HepG2 (cell line): ENCODE results near the gene TMOD3. TPM values are rescaled to one million over a fixed set of nuclear protein-coding genes. Genes with fewer than 3 reads are reported as not detected.

Experiments
- ATAC-seq: fragments of 200-7000 bp; cut with Tn5 transposase; 3 replicates; pipeline ENCODE4 v1.9.1; 2020; ENCODE audit warnings: mild to moderate bottlenecking, moderate library complexity
- BruUV-seq: library from RNA; stranded (reverse); fragments of 400-500 nt; replicated peaks from 2 replicates; lab custom pipeline; 2021; lab: Mats Ljungman, UMichigan
- CTCF ChIA-PET: fragments of 300-600 bp; formaldehyde crosslinking; extraction: SDS; loops from one replicate; lab custom pipeline; 2021; ENCODE audit warnings: low total read pairs, inconsistent platforms, low intra/inter-chr PET ratio; lab: Yijun Ruan, JAX
- POLR2A ChIA-PET: fragments of 350-600 bp; sonication (Branson Sonifier 250); formaldehyde crosslinking; loops from one replicate; lab custom pipeline; 2020; ENCODE audit warnings: antibody characterized with exemption, inconsistent platforms; lab: Yijun Ruan, JAX
- DNase-seq: peaks from one replicate; pipeline ENCODE4 v3.0.0-alpha.2; 2015; ENCODE audit warnings: low spot score
- FAIRE-seq: peaks from 3 replicates; lab custom pipeline; 2011; peaks lifted over from hg19 to GRCh38; lab: Jason Lieb, UNC
- H2AFZ ChIP-seq: one replicate; pipeline ENCODE4 v1.6.1; 2011; ENCODE audit warnings: low read length, inconsistent platforms
- H3K27ac ChIP-seq: fragments of 300-600 bp; 3 replicates; pipeline ENCODE4 v1.8.0; 2011; ENCODE audit warnings: mixed run types, mild to moderate bottlenecking, mixed read lengths, low read length, inconsistent platforms; ENCODE audit not compliant: insufficient read depth; ENCODE audit errors: extremely low read length
- H3K27me3 ChIP-seq, 2 experiments: fragments of 200-600 bp in 1 of 2; 2 replicates in 1 of 2; 3 replicates in 1 of 2; pipeline versions ENCODE4 v1.6.0 to v1.8.0; 2011; ENCODE audit warnings: low read length in 2 of 2, mild to moderate bottlenecking in 2 of 2, moderate library complexity in 2 of 2, inconsistent platforms in 1 of 2; ENCODE audit not compliant: insufficient read depth in 2 of 2, control insufficient read depth in 1 of 2
- H3K36me3 ChIP-seq, 2 experiments: fragments of 200-600 bp in 1 of 2; replicated peaks in 1 of 2; 2 replicates in 1 of 2; 3 replicates in 1 of 2; pipeline versions ENCODE4 v1.5.1 to v1.8.0; 2011; ENCODE audit warnings: low read length in 2 of 2, inconsistent platforms in 1 of 2; ENCODE audit not compliant: insufficient read depth in 2 of 2, control insufficient read depth in 1 of 2
- H3K4me1 ChIP-seq: 2 replicates; pipeline ENCODE4 v1.5.1; 2012; ENCODE audit warnings: low read length, inconsistent platforms; ENCODE audit not compliant: insufficient read depth
- H3K4me2 ChIP-seq: 2 replicates; pipeline ENCODE4 v1.6.0; 2011; ENCODE audit warnings: low read depth, low read length, inconsistent platforms
- H3K4me3 ChIP-seq, 3 experiments: fragments of 200-600 bp in 1 of 3; sonication (generic), shearing (Covaris generic) in 1 of 3; replicated peaks in 1 of 3; 2 replicates each; pipeline ENCODE4 v1.5.1; 2011 to 2016; ENCODE audit warnings: low read length in 3 of 3, inconsistent platforms in 2 of 3, low read depth in 2 of 3, mild to moderate bottlenecking in 2 of 3, control low read depth in 1 of 3, mixed read lengths in 1 of 3; ENCODE audit not compliant: insufficient read depth in 1 of 3
- H3K79me2 ChIP-seq: one replicate; pipeline ENCODE4 v1.6.1; 2011; ENCODE audit warnings: low read length, inconsistent platforms; ENCODE audit not compliant: insufficient read depth
- H3K9ac ChIP-seq: 2 replicates; pipeline ENCODE4 v1.6.0; 2011; ENCODE audit warnings: mild to moderate bottlenecking, low read depth, low read length, inconsistent platforms; ENCODE audit not compliant: insufficient read depth
- H3K9me3 ChIP-seq: 2 replicates; pipeline ENCODE4 v1.5.1; 2012; ENCODE audit warnings: mild to moderate bottlenecking, low read length
- H4K20me1 ChIP-seq: 2 replicates; pipeline ENCODE4 v1.6.0; 2011; ENCODE audit warnings: inconsistent platforms, mild to moderate bottlenecking, low read length, moderate library complexity; ENCODE audit not compliant: insufficient read depth
- HOXA3 ChIP-seq: sonication (generic); formaldehyde crosslinking; IDR thresholded peaks from 2 replicates; pipeline ENCODE4 v1.5.0; 2020; ENCODE audit warnings: missing genetic modification reagents
- MLLT10 ChIP-seq: sonication (generic); formaldehyde crosslinking; IDR thresholded peaks from 2 replicates; pipeline ENCODE4 v1.4.0; 2020; ENCODE audit warnings: missing genetic modification reagents
- MXD4 ChIP-seq: IDR thresholded peaks from 2 replicates; pipeline ENCODE4 v1.6.1; 2016; ENCODE audit warnings: mild to moderate bottlenecking, missing biosample characterization, missing genetic modification reagents
- MYNN ChIP-seq: sonication (generic); formaldehyde crosslinking; IDR thresholded peaks from 2 replicates; pipeline ENCODE4 v1.4.0; 2020; ENCODE audit warnings: mild to moderate bottlenecking, low read depth, missing genetic modification reagents
- PITX1 ChIP-seq: sonication (generic); formaldehyde crosslinking; IDR thresholded peaks from 2 replicates; pipeline ENCODE4 v1.5.1; 2020; ENCODE audit warnings: mild to moderate bottlenecking, missing genetic modification reagents
- PRDM15 ChIP-seq: sonication (generic); formaldehyde crosslinking; IDR thresholded peaks from 2 replicates; pipeline ENCODE4 v1.4.0; 2020; ENCODE audit warnings: missing genetic modification reagents
- SATB2 ChIP-seq: sonication (generic); formaldehyde crosslinking; IDR thresholded peaks from 2 replicates; pipeline ENCODE4 v1.5.0; 2020; ENCODE audit warnings: missing genetic modification reagents
- THRA ChIP-seq: sonication (generic); formaldehyde crosslinking; IDR thresholded peaks from 2 replicates; pipeline ENCODE4 v1.4.0; 2020; ENCODE audit warnings: missing genetic modification reagents, borderline replicate concordance
- ZC3H13 ChIP-seq: sonication (generic); formaldehyde crosslinking; IDR thresholded peaks from 2 replicates; pipeline ENCODE4 v1.8.1; 2023; ENCODE audit warnings: mild to moderate bottlenecking, missing genetic modification reagents, moderate library complexity
- ZNF644 ChIP-seq: IDR thresholded peaks from 2 replicates; pipeline ENCODE4 v1.6.1; 2016; ENCODE audit warnings: low read depth
- ZNF703 ChIP-seq: sonication (generic); formaldehyde crosslinking; IDR thresholded peaks from 2 replicates; pipeline ENCODE4 v1.5.1; 2020; ENCODE audit warnings: missing genetic modification reagents, mild to moderate bottlenecking, moderate library complexity, borderline replicate concordance
- ZNF75D ChIP-seq: sonication (generic); formaldehyde crosslinking; IDR thresholded peaks from 2 replicates; pipeline ENCODE4 v1.8.1; 2023; ENCODE audit warnings: missing genetic modification reagents, mild to moderate bottlenecking, borderline replicate concordance
- ZNF761 ChIP-seq: sonication (generic); formaldehyde crosslinking; conservative IDR thresholded peaks from 2 replicates; pipeline ENCODE4 v1.4.0; 2020; ENCODE audit warnings: mild to moderate bottlenecking, missing genetic modification reagents
- ZSCAN20 ChIP-seq: sonication (generic); formaldehyde crosslinking; IDR thresholded peaks from 2 replicates; pipeline ENCODE4 v1.4.0; 2020; ENCODE audit warnings: missing genetic modification reagents, mild to moderate bottlenecking, borderline replicate concordance
- WGBS: methylation state at CpG from one replicate; pipeline ENCODE4 v1.1.6; 2017; ENCODE audit warnings: low lambda C conversion rate; 5-methylcytosine and 5-hydroxymethylcytosine counted together
- in situ Hi-C: cut with HindIII; loops from 2 replicates; pipeline ENCODE4 v1.10.0; 2017; ENCODE audit warnings: low pct_unique_long_range_greater_than_20kb; ENCODE audit not compliant: extremely low pct_ligation_motif_present
- intact Hi-C: fragments of 100-400 bp; cut with micrococcal nuclease; formaldehyde crosslinking; loops from one replicate; pipeline ENCODE4 v1.10.0; 2022; ENCODE audit not compliant: unreplicated experiment
- polyA plus RNA-seq, 8 experiments: library from polyadenylated mRNA; depleted of rRNA in 3 of 8; stranded (reverse) in 7 of 8; unstranded in 1 of 8; fragments of >200 nt; fragmentation: Illumina TruSeq in 4 of 8; extraction: Trizol in 4 of 8; gene quantifications; 2 replicates each; pipeline versions ENCODE4 v1.2.1 to v1.2.3, GENCODE V29; 2011 to 2016; ENCODE audit warnings: low read depth in 4 of 8, missing spikeins in 1 of 8, mixed read lengths in 1 of 8; ENCODE audit not compliant: insufficient read depth in 1 of 8
- total RNA-seq, 5 experiments: library from RNA; depleted of rRNA; stranded (reverse); fragments of >200 nt; fragmentation: Illumina TruSeq; extraction: Trizol; gene quantifications; 2 replicates each; pipeline ENCODE4 v1.2.3, GENCODE V29; 2016; ENCODE audit warnings: low read depth in 1 of 5
- TF ChIP-seq, protein P1 (sequence below): sonication (generic); formaldehyde crosslinking; IDR thresholded peaks from 2 replicates; pipeline ENCODE4 v1.4.0; 2020; ENCODE audit warnings: mild to moderate bottlenecking, missing genetic modification reagents, borderline replicate concordance

Gene TMOD3
- total and polyA plus RNA-seq, 2 of the 13 experiments (the other 11 are each of a cell fraction or from before 2014, with no cell fraction given), result 5.1 to 23.2 TPM

GRCh38 chr15:51931016-51931415 is 101.6 kb downstream of the TMOD3 start (continued):
- TF ChIP-seq MXD4, result no peak
- TF ChIP-seq MLLT10 (CRISPR knock-in tag), result no peak
- no peak for TF ChIP-seq ZNF703 (CRISPR knock-in tag)
- TF ChIP-seq, all 625 proteins: peak for 0

DNA sequence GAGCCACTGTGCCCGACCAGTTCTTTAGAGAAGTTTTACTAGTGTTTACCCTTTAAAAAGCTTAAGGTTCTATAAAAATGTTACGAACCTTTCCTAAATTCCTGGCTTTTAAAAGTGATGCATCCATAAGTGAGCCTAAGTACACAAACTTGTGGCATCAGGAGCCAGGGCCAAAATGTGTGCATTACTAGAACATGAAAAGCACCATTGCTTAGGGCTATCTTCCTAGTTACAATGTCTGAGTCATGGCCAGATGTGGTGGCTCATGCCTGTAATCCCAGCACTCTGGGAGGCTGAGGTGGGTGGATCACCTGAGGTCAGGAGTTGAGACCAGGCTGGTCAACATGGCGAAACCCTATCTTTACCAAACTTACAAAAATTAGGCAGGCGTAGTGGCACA is 102.2 kb downstream of the TMOD3 start:
- ChIA-PET CTCF (no interaction called here), POLR2A (no interaction called here)
- no peak overlapping the region for H3K4me3 ChIP-seq
- no peak overlapping the region for H2AFZ ChIP-seq
- BruUV-seq, result no TSS peak
- no peak overlapping the region for H3K9ac ChIP-seq
- no peaks in the 10 kb centered on the region for H3K4me1 ChIP-seq
- FAIRE-seq, result no peak
- 100% methylated on average over 4 of the region's 4 CpGs for WGBS
- no peaks in the 10 kb centered on the region for H3K79me2 ChIP-seq
- H3K9me3 ChIP-seq, result no peaks in the 10 kb centered on the region
- no peak overlapping the region for H3K4me2 ChIP-seq
- no peaks in the 10 kb centered on the region for H4K20me1 ChIP-seq
- no peak for DNase-seq
- intact Hi-C loops, result no loop called here
- in situ Hi-C loops, result no loop called here
- H3K27me3 ChIP-seq, result no peaks in the 10 kb centered on the region
- H3K36me3 ChIP-seq, result peaks cover 1 to 9% of the 10 kb centered on the region in 2 experiments; a peak in 1 of 5 replicates
- ATAC-seq, result no peak
- H3K27ac ChIP-seq, result no peak overlapping the region
- TF ChIP-seq PRDM15 (CRISPR knock-in tag), result no peak
- TF ChIP-seq MYNN, result no peak
- no peak for TF ChIP-seq ZNF761 (CRISPR knock-in tag)
- TF ChIP-seq, protein P1, sequence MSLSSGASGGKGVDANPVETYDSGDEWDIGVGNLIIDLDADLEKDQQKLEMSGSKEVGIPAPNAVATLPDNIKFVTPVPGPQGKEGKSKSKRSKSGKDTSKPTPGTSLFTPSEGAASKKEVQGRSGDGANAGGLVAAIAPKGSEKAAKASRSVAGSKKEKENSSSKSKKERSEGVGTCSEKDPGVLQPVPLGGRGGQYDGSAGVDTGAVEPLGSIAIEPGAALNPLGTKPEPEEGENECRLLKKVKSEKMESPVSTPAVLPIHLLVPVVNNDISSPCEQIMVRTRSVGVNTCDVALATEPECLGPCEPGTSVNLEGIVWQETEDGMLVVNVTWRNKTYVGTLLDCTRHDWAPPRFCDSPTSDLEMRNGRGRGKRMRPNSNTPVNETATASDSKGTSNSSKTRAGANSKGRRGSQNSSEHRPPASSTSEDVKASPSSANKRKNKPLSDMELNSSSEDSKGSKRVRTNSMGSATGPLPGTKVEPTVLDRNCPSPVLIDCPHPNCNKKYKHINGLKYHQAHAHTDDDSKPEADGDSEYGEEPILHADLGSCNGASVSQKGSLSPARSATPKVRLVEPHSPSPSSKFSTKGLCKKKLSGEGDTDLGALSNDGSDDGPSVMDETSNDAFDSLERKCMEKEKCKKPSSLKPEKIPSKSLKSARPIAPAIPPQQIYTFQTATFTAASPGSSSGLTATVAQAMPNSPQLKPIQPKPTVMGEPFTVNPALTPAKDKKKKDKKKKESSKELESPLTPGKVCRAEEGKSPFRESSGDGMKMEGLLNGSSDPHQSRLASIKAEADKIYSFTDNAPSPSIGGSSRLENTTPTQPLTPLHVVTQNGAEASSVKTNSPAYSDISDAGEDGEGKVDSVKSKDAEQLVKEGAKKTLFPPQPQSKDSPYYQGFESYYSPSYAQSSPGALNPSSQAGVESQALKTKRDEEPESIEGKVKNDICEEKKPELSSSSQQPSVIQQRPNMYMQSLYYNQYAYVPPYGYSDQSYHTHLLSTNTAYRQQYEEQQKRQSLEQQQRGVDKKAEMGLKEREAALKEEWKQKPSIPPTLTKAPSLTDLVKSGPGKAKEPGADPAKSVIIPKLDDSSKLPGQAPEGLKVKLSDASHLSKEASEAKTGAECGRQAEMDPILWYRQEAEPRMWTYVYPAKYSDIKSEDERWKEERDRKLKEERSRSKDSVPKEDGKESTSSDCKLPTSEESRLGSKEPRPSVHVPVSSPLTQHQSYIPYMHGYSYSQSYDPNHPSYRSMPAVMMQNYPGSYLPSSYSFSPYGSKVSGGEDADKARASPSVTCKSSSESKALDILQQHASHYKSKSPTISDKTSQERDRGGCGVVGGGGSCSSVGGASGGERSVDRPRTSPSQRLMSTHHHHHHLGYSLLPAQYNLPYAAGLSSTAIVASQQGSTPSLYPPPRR (CRISPR knock-in tag), result no peak
- no peak for TF ChIP-seq ZSCAN20 (CRISPR knock-in tag)
- no peak for TF ChIP-seq SATB2 (CRISPR knock-in tag)
- no peak for TF ChIP-seq HOXA3 (CRISPR knock-in tag)
- TF ChIP-seq ZNF644 (CRISPR knock-in tag), result no peak
- TF ChIP-seq ZNF75D (CRISPR knock-in tag), result no peak
- no peak for TF ChIP-seq ZC3H13 (CRISPR knock-in tag)
- TF ChIP-seq THRA (CRISPR knock-in tag), result no peak
- TF ChIP-seq PITX1 (CRISPR knock-in tag), result no peak
